Posterior cingulate gyrus (tissue), 11 donors: ENCODE measurements around the gene SLC26A4.

Experiments used
- DNase-seq, 10 donors: peaks; one replicate each; pipeline versions ENCODE4 v3.0.0 to v3.0.0-alpha.2; 2020 to 2021; ENCODE audit warnings: mixed read lengths in 3 of 10
- intact Hi-C: fragments of 100-400 bp; cut with DNase I; formaldehyde crosslinking; loops from one replicate; pipeline ENCODE4 v1.15.1; 2023

The SLC26A4 gene

GRCh38 chr7:107693396-107693795 lies 32.8 kb downstream of the SLC26A4 start:
- intact Hi-C loops = no loop called here
- DNase-seq = no peak

GRCh38 chr7:107694386-107694785 lies 33.8 kb downstream of the SLC26A4 start:
- peak in 2 of 10 donors; percentile 7 to 22 for DNase-seq
- intact Hi-C loops = no loop called here

- DNase-seq = no peak
- intact Hi-C loops = no loop called here
These were observed 35.8 kb downstream of the SLC26A4 start for GRCh38 chr7:107696330-107696946.

- intact Hi-C loops = no loop called here
These were observed 36.9 kb downstream of the SLC26A4 start for GRCh38 chr7:107697321-107698049.

GRCh38 chr7:107700570-107700969 lies 39.9 kb downstream of the SLC26A4 start:
- no peak for DNase-seq
- intact Hi-C loops = no loop called here

More at GRCh38 chr7:107697321-107698049, 36.9 kb downstream of the SLC26A4 start:
- DNase-seq = peak in 1 of 10 donors; percentile 75

- intact Hi-C loops = no loop called here
- DNase-seq = no peak
These were observed 40.6 kb downstream of the SLC26A4 start for GRCh38 chr7:107701191-107701590.

GRCh38 chr7:107703219-107703618 lies 42.6 kb downstream of the SLC26A4 start:
- DNase-seq = no peak
- intact Hi-C loops = no loop called here

- intact Hi-C loops = no loop called here
- no peak for DNase-seq
These were observed 43.2 kb downstream of the SLC26A4 start for GRCh38 chr7:107703872-107704271.

GRCh38 chr7:107708956-107709355 lies 48.3 kb downstream of the SLC26A4 start:
- intact Hi-C loops = no loop called here
- no peak for DNase-seq

GRCh38 chr7:107711301-107711700 lies 50.7 kb downstream of the SLC26A4 start:
- intact Hi-C loops = no loop called here
- DNase-seq = no peak

- intact Hi-C loops = no loop called here
- DNase-seq = no peak
These were observed 51.4 kb downstream of the SLC26A4 start for GRCh38 chr7:107712025-107712424.

- intact Hi-C loops = no loop called here
- no peak for DNase-seq
These were observed 52.3 kb downstream of the SLC26A4 start for GRCh38 chr7:107712896-107713295.

GRCh38 chr7:107715531-107715930 lies 54.9 kb downstream of the SLC26A4 start:
- intact Hi-C loops = no loop called here
- DNase-seq = no peak

- DNase-seq = no peak
- intact Hi-C loops = no loop called here
These were observed 58.0 kb downstream of the SLC26A4 start for GRCh38 chr7:107718456-107719193.

- DNase-seq = no peak
- intact Hi-C loops = loop anchor here (10.0 kb wide), 1 partner anchor 156 kb away; the partner anchor contains the start of genes COG5 and DUS4L
These were observed 60.7 kb downstream of the SLC26A4 start for GRCh38 chr7:107721286-107721685.

GRCh38 chr7:107723255-107723654 lies 62.6 kb downstream of the SLC26A4 start:
- DNase-seq = no peak
- intact Hi-C loops = loop anchor here (10.0 kb wide), 1 partner anchor 158 kb away; the partner anchor contains the start of genes COG5 and DUS4L

- DNase-seq = peak in 4 of 10 donors; percentile 16 to 38 (median 28)
- intact Hi-C loops = loop anchor here (2.0 to 10.0 kb wide), 2 partner anchors 160 to 262 kb away; partner anchors contain the start of genes COG5 and DUS4L
These were observed 64.6 kb downstream of the SLC26A4 start for GRCh38 chr7:107725138-107725740.

- intact Hi-C loops = loop anchor here (10.0 kb wide), 1 partner anchor 162 kb away; the partner anchor contains the start of genes COG5 and DUS4L
These were observed 65.9 kb downstream of the SLC26A4 start for GRCh38 chr7:107726356-107727130.

GRCh38 chr7:107728276-107728675 lies 67.6 kb downstream of the SLC26A4 start:
- intact Hi-C loops = loop anchor here (10.0 kb wide), 1 partner anchor 163 kb away; the partner anchor contains the start of genes COG5 and DUS4L
- no peak for DNase-seq

More at GRCh38 chr7:107726356-107727130, 65.9 kb downstream of the SLC26A4 start:
- DNase-seq = peak in 1 of 10 donors; percentile 13
